Sigmoid colon (tissue), 4 donors: ENCODE results near the gene IHH.

Experiments
- EP300 ChIP-seq, 4 donors: sonication (generic); formaldehyde crosslinking; IDR thresholded peaks; one replicate each; pipeline ENCODE4 v1.6.1; 2017; ENCODE audit warnings: antibody characterized with exemption in 4 of 4
- POLR2A ChIP-seq, 2 donors: fragments of 450-650 bp; IDR thresholded peaks; one replicate each; pipeline ENCODE4 v1.6.1; 2016; ENCODE audit warnings: antibody characterized with exemption in 2 of 2, mild to moderate bottlenecking in 2 of 2, moderate library complexity in 2 of 2
- POLR2AphosphoS5 ChIP-seq, 4 donors: sonication (generic); formaldehyde crosslinking; IDR thresholded peaks; one replicate each; pipeline ENCODE4 v1.6.1; 2017; ENCODE audit warnings: antibody characterized with exemption in 4 of 4
- TF ChIP-seq, protein P1 (sequence below), 4 experiments: fragments of 450-650 bp in 3 of 4; fragments of 200-600 bp in 1 of 4; IDR thresholded peaks; one replicate each; pipeline ENCODE4 v1.5.1; 2016 to 2019; ENCODE audit warnings: antibody characterized with exemption in 4 of 4, mild to moderate bottlenecking in 3 of 4, moderate library complexity in 2 of 4

DNA sequence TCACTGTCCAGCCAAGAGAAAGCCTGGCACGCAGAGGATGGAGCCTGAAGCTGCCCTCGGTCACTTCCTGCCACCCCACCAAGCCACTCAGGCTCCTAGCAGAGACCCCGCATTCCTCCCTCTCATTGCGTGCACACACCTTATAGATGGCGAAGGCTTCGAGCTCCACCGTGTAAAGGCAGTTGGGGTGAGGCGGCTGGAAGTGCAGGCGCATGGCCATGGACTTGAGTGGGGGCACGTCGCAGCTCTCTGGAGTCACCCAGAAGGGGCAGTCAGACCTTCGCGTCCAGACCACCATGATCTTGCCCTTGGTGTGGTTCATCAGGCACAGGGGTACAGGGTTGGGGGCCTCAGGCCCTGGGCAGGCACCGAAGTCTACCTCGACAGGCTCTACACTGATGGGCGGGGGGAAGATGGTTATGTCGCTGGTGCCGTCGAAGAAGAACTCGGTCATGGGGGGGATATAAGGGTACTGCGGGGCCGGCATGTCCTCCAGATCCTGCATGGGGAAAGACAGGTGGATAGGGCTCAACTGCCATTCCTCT, 33.1 kb downstream of the IHH start:
- TF ChIP-seq POLR2A (IDR thresholded peaks at IDR 0.05): no peak
- no peak for TF ChIP-seq POLR2AphosphoS5 (IDR thresholded peaks at IDR 0.05)
- TF ChIP-seq, protein P1, sequence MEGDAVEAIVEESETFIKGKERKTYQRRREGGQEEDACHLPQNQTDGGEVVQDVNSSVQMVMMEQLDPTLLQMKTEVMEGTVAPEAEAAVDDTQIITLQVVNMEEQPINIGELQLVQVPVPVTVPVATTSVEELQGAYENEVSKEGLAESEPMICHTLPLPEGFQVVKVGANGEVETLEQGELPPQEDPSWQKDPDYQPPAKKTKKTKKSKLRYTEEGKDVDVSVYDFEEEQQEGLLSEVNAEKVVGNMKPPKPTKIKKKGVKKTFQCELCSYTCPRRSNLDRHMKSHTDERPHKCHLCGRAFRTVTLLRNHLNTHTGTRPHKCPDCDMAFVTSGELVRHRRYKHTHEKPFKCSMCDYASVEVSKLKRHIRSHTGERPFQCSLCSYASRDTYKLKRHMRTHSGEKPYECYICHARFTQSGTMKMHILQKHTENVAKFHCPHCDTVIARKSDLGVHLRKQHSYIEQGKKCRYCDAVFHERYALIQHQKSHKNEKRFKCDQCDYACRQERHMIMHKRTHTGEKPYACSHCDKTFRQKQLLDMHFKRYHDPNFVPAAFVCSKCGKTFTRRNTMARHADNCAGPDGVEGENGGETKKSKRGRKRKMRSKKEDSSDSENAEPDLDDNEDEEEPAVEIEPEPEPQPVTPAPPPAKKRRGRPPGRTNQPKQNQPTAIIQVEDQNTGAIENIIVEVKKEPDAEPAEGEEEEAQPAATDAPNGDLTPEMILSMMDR (IDR thresholded peaks at IDR 0.05): no peak
- no peak for TF ChIP-seq EP300 (IDR thresholded peaks at IDR 0.05)
